GM19455 (cell line): ENCODE results near the gene PPM1H.
"Not testable (repeated sequence)": the region's sequence is repeated elsewhere in the genome, so short reads cannot be mapped to it uniquely, and the experiment has no call there.

Experiments used
- ATAC-seq: cut with Tn5 transposase; IDR thresholded peaks from one replicate; pipeline ENCODE4 v1.9.1; 2021; ENCODE audit not compliant: unreplicated experiment

The PPM1H gene

GRCh38 chr12:62692884-62693283 lies 242.1 kb downstream of the PPM1H start:
- ATAC-seq: no peak

GRCh38 chr12:62691309-62691708 lies 243.6 kb downstream of the PPM1H start:
- ATAC-seq: no peak

GRCh38 chr12:62689042-62689839 lies 245.7 kb downstream of the PPM1H start:
- ATAC-seq: no peak

GRCh38 chr12:62686938-62687337 lies 248.0 kb downstream of the PPM1H start:
- ATAC-seq: no peak

- no peak for ATAC-seq
These were observed 250.2 kb downstream of the PPM1H start for GRCh38 chr12:62684570-62685295.

GRCh38 chr12:62683776-62684569 lies 251.0 kb downstream of the PPM1H start:
- ATAC-seq: no peak

- ATAC-seq: no peak
These were observed 253.6 kb downstream of the PPM1H start for GRCh38 chr12:62681306-62681705.

- no peak for ATAC-seq
These were observed 255.3 kb downstream of the PPM1H start for GRCh38 chr12:62679608-62680007.

- no peak for ATAC-seq
These were observed 257.6 kb downstream of the PPM1H start for GRCh38 chr12:62677355-62677754.

- no peak for ATAC-seq
These were observed 258.2 kb downstream of the PPM1H start for GRCh38 chr12:62676521-62677307.

GRCh38 chr12:62673028-62673815 lies 261.7 kb downstream of the PPM1H start:
- ATAC-seq: no peak

- no peak for ATAC-seq
These were observed 263.8 kb downstream of the PPM1H start for GRCh38 chr12:62670986-62671720.

GRCh38 chr12:62668782-62669181 lies 266.2 kb downstream of the PPM1H start:
- no peak for ATAC-seq

- ATAC-seq: not testable (repeated sequence)
These were observed 270.0 kb downstream of the PPM1H start for GRCh38 chr12:62664951-62665350.

- ATAC-seq: no peak
These were observed 274.2 kb downstream of the PPM1H start for GRCh38 chr12:62660756-62661155.

- no peak for ATAC-seq
These were observed 275.3 kb downstream of the PPM1H start for GRCh38 chr12:62659453-62660295.

- ATAC-seq: no peak
These were observed 276.0 kb downstream of the PPM1H start for GRCh38 chr12:62658910-62659309.

- ATAC-seq: no peak
These were observed 277.7 kb downstream of the PPM1H start for GRCh38 chr12:62657363-62657632.
